ENCODE measurements around the gene FAM221A.

- no peak for TF ChIP-seq TAF1 (conservative IDR thresholded peaks at IDR 0.05)
- TF ChIP-seq CTCF (IDR thresholded peaks at IDR 0.05; ENCODE audit: low read depth, low read length, missing input control): no peak
- TF ChIP-seq YY1 (IDR thresholded peaks at IDR 0.05): no peak
- TF ChIP-seq MAX (IDR thresholded peaks at IDR 0.05): no peak
- no peak for TF ChIP-seq REST (IDR thresholded peaks at IDR 0.05)
- no peak for TF ChIP-seq RAD21 (IDR thresholded peaks at IDR 0.05)
- no peak for TF ChIP-seq ATF3 (IDR thresholded peaks at IDR 0.05)
- no peak for TF ChIP-seq RXRA (IDR thresholded peaks at IDR 0.05)
- TF ChIP-seq JUND (IDR thresholded peaks at IDR 0.05): no peak
- TF ChIP-seq GABPA (IDR thresholded peaks at IDR 0.05 in 1 of 2, conservative IDR thresholded peaks at IDR 0.05 in 1 of 2): no peak
- TF ChIP-seq HNF4A (conservative IDR thresholded peaks at IDR 0.05): no peak
- TF ChIP-seq SP1 (IDR thresholded peaks at IDR 0.05): no peak
- TF ChIP-seq NR2F2 (IDR thresholded peaks at IDR 0.05): no peak
Observed at GRCh38 chr7:23662124-23662983, 17.6 kb upstream of the FAM221A start.
